ENCODE results near the gene AGBL4.

Gene AGBL4

GRCh38 chr1:49340576-49340975, 683.2 kb downstream of the AGBL4 start:
- no peak for TF ChIP-seq ZBTB44 (tag by site-specific recombination; IDR thresholded peaks at IDR 0.05)
- no peak for TF ChIP-seq ZNF138 (tag by site-specific recombination; IDR thresholded peaks at IDR 0.05; ENCODE audit: borderline replicate concordance)
- no peak for TF ChIP-seq ZFHX2 (tag by site-specific recombination; conservative IDR thresholded peaks at IDR 0.05)
- no peak for TF ChIP-seq ZNF175 (tag by site-specific recombination; IDR thresholded peaks at IDR 0.05)
- no peak for TF ChIP-seq ZNF157 (tag by site-specific recombination; IDR thresholded peaks at IDR 0.05)
- TF ChIP-seq IKZF3 (tag by site-specific recombination; IDR thresholded peaks at IDR 0.05) = no peak
- TF ChIP-seq ZNF837 (tag by site-specific recombination; IDR thresholded peaks at IDR 0.05) = no peak
- TF ChIP-seq, protein P1, sequence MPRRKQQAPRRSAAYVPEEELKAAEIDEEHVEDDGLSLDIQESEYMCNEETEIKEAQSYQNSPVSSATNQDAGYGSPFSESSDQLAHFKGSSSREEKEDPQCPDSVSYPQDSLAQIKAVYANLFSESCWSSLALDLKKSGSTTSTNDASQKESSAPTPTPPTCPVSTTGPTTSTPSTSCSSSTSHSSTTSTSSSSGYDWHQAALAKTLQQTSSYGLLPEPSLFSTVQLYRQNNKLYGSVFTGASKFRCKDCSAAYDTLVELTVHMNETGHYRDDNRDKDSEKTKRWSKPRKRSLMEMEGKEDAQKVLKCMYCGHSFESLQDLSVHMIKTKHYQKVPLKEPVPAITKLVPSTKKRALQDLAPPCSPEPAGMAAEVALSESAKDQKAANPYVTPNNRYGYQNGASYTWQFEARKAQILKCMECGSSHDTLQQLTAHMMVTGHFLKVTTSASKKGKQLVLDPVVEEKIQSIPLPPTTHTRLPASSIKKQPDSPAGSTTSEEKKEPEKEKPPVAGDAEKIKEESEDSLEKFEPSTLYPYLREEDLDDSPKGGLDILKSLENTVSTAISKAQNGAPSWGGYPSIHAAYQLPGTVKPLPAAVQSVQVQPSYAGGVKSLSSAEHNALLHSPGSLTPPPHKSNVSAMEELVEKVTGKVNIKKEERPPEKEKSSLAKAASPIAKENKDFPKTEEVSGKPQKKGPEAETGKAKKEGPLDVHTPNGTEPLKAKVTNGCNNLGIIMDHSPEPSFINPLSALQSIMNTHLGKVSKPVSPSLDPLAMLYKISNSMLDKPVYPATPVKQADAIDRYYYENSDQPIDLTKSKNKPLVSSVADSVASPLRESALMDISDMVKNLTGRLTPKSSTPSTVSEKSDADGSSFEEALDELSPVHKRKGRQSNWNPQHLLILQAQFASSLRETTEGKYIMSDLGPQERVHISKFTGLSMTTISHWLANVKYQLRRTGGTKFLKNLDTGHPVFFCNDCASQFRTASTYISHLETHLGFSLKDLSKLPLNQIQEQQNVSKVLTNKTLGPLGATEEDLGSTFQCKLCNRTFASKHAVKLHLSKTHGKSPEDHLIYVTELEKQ (tag by site-specific recombination; IDR thresholded peaks at IDR 0.05; ENCODE audit: borderline replicate concordance) = no peak
- no peak for TF ChIP-seq EGR2 (tag by site-specific recombination; IDR thresholded peaks at IDR 0.05; ENCODE audit: low read depth)
- TF ChIP-seq ZBTB26 (tag by site-specific recombination; optimal IDR thresholded peaks at IDR 0.05) = no peak
- Histone ChIP-seq H3K4me3 (ENCODE audit: low read depth, low read length) (no peak overlapping the region), H3K27ac (ENCODE audit: extremely low read depth, low read depth, low read length) (no peak overlapping the region), H3K4me1 (ENCODE audit: control insufficient read depth, insufficient read depth, low read length) (no peaks in the 10 kb centered on the region), H3K9me3 (ENCODE audit: control insufficient read depth, insufficient read depth, low read depth, low read length) (no peaks in the 10 kb centered on the region), H3K36me3 (ENCODE audit: control insufficient read depth in 2 of 2, insufficient read depth in 1 of 2, low read length in 2 of 2) (no peaks in the 10 kb centered on the region)
- POLR2A ChIA-PET = no interaction called here
- CTCF ChIA-PET = no interaction called here

- no peaks in the 10 kb centered on the region for H3K36me3 ChIP-seq (ENCODE audit: control insufficient read depth in 2 of 2, insufficient read depth in 1 of 2, low read length in 2 of 2)
- ChIA-PET CTCF (no interaction called here), POLR2A (no interaction called here)
- H3K4me1 ChIP-seq (ENCODE audit: control insufficient read depth, insufficient read depth, low read length) = no peaks in the 10 kb centered on the region
- no peak overlapping the region for H3K27ac ChIP-seq (ENCODE audit: extremely low read depth, low read depth, low read length)
- no peak for TF ChIP-seq ZNF548 (tag by site-specific recombination; IDR thresholded peaks at IDR 0.05)
- no peak for TF ChIP-seq PRDM1 (tag by site-specific recombination; IDR thresholded peaks at IDR 0.05)
- TF ChIP-seq ZNF280D (tag by site-specific recombination; IDR thresholded peaks at IDR 0.05) = no peak
- no peak overlapping the region for H3K4me3 ChIP-seq (ENCODE audit: low read depth, low read length)
- H3K9me3 ChIP-seq (ENCODE audit: control insufficient read depth, insufficient read depth, low read depth, low read length) = no peaks in the 10 kb centered on the region
Observed at GRCh38 chr1:49339043-49339442, 684.7 kb downstream of the AGBL4 start.

All from HEK293 (cell line).